A549 treated with Mapracorat at 1 μM for 4 hours (cell line): ENCODE data around the gene TMEM39A. TPM values are rescaled to one million over a fixed set of nuclear protein-coding genes. Genes with fewer than 3 reads are reported as not detected.

ENCODE experiments used
- total RNA-seq: library from RNA; stranded (reverse); fragments of 200-300 nt; extraction: Qiagen RNA extraction; gene quantifications from 5 replicates; pipeline ENCODE4 v1.2.3, GENCODE V29; 2022

Gene TMEM39A
- total RNA-seq, result 14.6 to 27.2 TPM (median 22.1 TPM) in 5 replicates

GRCh38 chr3:119463171-119464169 is at the start of gene TMEM39A:
TMEM39A (minus strand) TSS chr3:119463615; CDS start chr3:119462074, 1,541 bp downstream.

GRCh38 chr3:119498186-119499011 is 35.0 kb upstream of the TMEM39A start, which contains the start of gene TIMMDC1:
TIMMDC1 (plus strand) TSS chr3:119498547; CDS start chr3:119498734, 187 bp downstream.

Other genes starting within 250 kb of the TMEM39A start
- gene B4GALT4, start 222.7 kb downstream of the TMEM39A start, total RNA-seq, result 81.1 to 113 TPM (median 103 TPM) in 5 replicates
- 0.74 to 1.5 TPM (median 1.00 TPM) in 5 replicates for gene ARHGAP31, start 169.2 kb downstream of the TMEM39A start, total RNA-seq
- 7.9 to 8.8 TPM (median 8.5 TPM) in 5 replicates for gene POGLUT1, start 5.3 kb upstream of the TMEM39A start, total RNA-seq
- 59.6 to 84.4 TPM (median 74.6 TPM) in 5 replicates for gene TIMMDC1, start 34.9 kb upstream of the TMEM39A start, total RNA-seq
- not detected in 5 replicates for gene CD80, start 96.0 kb upstream of the TMEM39A start, total RNA-seq
- 2.3 to 3.3 TPM (median 2.7 TPM) in 5 replicates for gene ADPRH, start 115.9 kb upstream of the TMEM39A start, total RNA-seq
- 0.26 to 0.80 TPM (median 0.40 TPM) in 5 replicates for gene PLA1A, start 134.3 kb upstream of the TMEM39A start, total RNA-seq
- gene POPDC2, start 197.0 kb upstream of the TMEM39A start, total RNA-seq, result 0.16 to 0.87 TPM (median 0.49 TPM) in 5 replicates
- gene COX17, start 213.8 kb upstream of the TMEM39A start, total RNA-seq, result 108 to 126 TPM (median 111 TPM) in 5 replicates
- gene CFAP91, start 239.4 kb upstream of the TMEM39A start, total RNA-seq, result 0.15 to 0.43 TPM (median 0.24 TPM) in 4 of 5 replicates, not detected in the other